HAP-1 (cell line): ENCODE measurements around the gene KCNJ10.
"Not testable (repeated sequence)": the region's sequence is repeated elsewhere in the genome, so short reads cannot be mapped to it uniquely, and the experiment has no call there.

Experiments
- DNase-seq, 2 experiments: peaks; one replicate each; pipeline ENCODE4 v3.0.0-alpha.2; 2016 to 2020; ENCODE audit warnings: low spot score in 2 of 2
- H3K27me3 ChIP-seq: fragments of 250-450 bp; sonication (Bioruptor Pico); 2 replicates; pipeline ENCODE4 v1.5.1; 2020; ENCODE audit warnings: low read depth, mild to moderate bottlenecking, moderate library complexity
- H3K36me3 ChIP-seq: fragments of 250-450 bp; sonication (Bioruptor Pico); replicated peaks from 2 replicates; pipeline ENCODE4 v1.5.1; 2020; ENCODE audit warnings: mild to moderate bottlenecking
- H3K4me1 ChIP-seq: fragments of 250-450 bp; sonication (Bioruptor Pico); 2 replicates; pipeline ENCODE4 v1.5.1; 2020; ENCODE audit warnings: mild to moderate bottlenecking
- H3K4me3 ChIP-seq: fragments of 250-450 bp; sonication (Bioruptor Pico); 2 replicates; pipeline ENCODE4 v1.5.1; 2020; ENCODE audit warnings: mild to moderate bottlenecking, moderate library complexity
- H3K9me3 ChIP-seq: fragments of 250-450 bp; sonication (Bioruptor Pico); 2 replicates; pipeline ENCODE4 v1.5.1; 2020; ENCODE audit warnings: mild to moderate bottlenecking, moderate library complexity
- in situ Hi-C: fragments of 300-500 bp; cut with MboI; formaldehyde crosslinking; loops from 3 replicates; pipeline ENCODE4 v1.14.3; 2020; ENCODE audit warnings: low sequenced_read_pairs, inconsistent platforms, mixed read lengths

Gene KCNJ10

DNA sequence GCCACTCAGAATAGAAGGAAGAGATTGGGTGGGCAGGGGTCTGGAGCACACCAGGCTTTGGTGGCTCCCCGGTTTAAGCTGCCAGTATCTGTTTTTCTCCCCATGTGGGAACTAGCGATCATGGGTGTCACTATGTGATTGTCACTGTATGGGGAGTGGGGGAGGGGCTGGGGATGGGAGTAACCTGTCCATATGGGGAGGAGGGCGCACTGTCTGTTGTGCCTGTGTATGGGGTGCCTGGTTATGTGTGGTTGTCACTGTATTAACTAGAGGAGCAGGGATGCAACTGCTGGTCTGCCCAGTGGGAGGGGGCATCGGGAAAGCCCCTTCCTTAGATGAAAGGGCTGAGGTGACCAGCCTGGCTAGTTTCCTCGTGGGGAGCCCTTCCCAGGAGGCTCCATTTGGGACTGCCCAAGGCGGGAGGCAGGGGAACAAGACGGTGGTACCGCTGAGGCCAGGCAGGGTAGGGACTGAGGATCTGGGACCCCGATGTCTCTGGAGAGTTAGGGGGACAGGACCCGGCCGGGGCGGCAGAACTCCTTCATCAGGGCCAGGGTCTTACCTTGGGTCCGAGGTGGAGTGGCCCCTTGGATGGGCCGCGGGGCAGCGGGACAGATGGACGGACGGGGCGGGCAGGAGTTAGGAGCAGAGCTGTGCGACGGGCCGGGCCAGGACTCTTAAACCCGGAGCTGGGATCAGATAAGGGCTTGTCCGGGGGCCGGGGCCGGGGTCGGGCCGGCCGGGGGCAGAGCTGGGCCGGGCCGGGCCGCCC is at the start of gene KCNJ10:
KCNJ10 (minus strand) TSS at position 701 of the 772 bp plus-strand sequence. CDS start 27,628 bp downstream, outside the sequence.
- Histone ChIP-seq H3K4me1 (peaks cover 5% of the 10 kb centered on the region; the same call in 1 of the 2 replicates), H3K9me3 (no peaks in the 10 kb centered on the region), H3K27me3 (peaks cover 2% of the 10 kb centered on the region; the same call in 1 of the 2 replicates), H3K36me3 (no peaks in the 10 kb centered on the region), H3K4me3 (peak within 1 kb of the TSS; percentile 37)
- no peak for DNase-seq
- in situ Hi-C loops: no loop called here

DNA sequence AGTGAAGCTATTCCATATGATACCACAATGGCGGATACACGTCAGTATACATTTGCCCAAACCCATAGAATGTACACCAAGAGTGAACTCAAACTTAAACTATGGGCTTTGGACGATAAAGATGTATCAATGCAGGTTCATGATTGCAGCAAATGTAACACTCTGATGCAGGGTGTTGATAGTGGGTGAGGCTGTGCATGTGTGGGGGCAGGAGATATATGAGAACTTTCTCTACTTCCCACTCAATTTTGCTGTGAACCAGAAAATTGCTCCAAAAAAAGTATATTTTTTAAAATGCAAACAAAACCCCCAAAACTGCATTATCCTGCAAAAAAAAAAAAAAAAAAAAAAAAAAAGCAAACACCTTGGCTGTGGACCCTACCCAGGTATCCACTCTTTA is 49.0 kb upstream of the KCNJ10 start:
- Histone ChIP-seq H3K4me1 (no peaks in the 10 kb centered on the region), H3K36me3 (no peaks in the 10 kb centered on the region), H3K4me3 (no peak overlapping the region), H3K27me3 (no peaks in the 10 kb centered on the region), H3K9me3 (no peaks in the 10 kb centered on the region)
- DNase-seq: no peak
- in situ Hi-C loops: no loop called here

DNA sequence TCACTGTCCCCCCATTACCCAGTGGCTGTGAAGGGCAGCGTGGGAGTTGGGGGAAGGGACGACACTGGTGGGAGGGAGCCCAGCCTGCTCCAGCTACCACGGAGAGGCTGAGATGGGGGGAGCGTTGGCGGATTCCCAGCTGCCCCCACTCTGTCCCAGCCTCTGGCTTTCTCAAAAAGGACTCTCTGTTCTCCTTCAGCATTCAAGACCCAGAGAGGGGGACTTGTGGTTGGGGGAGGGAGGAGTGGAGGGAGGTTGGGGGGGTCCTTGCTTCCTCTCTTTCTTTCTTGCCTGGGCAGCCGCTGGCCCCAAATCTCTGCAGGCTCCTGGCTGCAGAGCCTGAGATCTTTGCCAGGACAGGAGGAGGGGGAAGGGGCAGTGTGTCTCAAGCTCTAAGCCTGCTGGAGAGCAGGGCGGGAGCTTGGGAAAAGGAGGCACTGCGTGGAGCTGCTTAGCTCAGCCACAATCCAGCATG is 47.8 kb upstream of the KCNJ10 start:
- DNase-seq: no peak
- Histone ChIP-seq H3K9me3 (no peaks in the 10 kb centered on the region), H3K36me3 (no peaks in the 10 kb centered on the region), H3K4me1 (no peaks in the 10 kb centered on the region), H3K4me3 (no peak overlapping the region), H3K27me3 (no peaks in the 10 kb centered on the region)
- in situ Hi-C loops: no loop called here

DNA sequence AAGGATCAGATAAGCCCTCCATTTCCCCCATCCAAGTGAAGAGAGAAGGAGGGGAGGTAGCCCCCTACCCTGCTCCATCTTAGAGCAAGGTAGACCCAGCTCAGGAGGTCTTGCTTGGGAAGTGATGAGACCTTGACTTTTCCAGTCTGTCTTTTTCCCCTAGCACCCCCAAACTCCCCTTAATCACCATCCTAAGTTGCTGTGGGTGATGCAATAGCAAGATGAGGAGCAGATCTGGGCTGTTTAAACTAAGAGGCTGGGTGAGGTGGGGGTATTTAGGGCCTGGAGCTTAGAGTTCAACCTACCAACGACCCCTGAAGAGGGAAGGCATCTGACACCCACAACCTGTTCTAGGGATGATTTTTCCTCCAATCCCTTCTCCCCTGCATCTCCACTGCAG is 47.3 kb upstream of the KCNJ10 start:
- in situ Hi-C loops: no loop called here
- Histone ChIP-seq H3K4me1 (no peaks in the 10 kb centered on the region), H3K27me3 (no peaks in the 10 kb centered on the region), H3K36me3 (no peaks in the 10 kb centered on the region), H3K9me3 (no peaks in the 10 kb centered on the region), H3K4me3 (no peak overlapping the region)
- no peak for DNase-seq

DNA sequence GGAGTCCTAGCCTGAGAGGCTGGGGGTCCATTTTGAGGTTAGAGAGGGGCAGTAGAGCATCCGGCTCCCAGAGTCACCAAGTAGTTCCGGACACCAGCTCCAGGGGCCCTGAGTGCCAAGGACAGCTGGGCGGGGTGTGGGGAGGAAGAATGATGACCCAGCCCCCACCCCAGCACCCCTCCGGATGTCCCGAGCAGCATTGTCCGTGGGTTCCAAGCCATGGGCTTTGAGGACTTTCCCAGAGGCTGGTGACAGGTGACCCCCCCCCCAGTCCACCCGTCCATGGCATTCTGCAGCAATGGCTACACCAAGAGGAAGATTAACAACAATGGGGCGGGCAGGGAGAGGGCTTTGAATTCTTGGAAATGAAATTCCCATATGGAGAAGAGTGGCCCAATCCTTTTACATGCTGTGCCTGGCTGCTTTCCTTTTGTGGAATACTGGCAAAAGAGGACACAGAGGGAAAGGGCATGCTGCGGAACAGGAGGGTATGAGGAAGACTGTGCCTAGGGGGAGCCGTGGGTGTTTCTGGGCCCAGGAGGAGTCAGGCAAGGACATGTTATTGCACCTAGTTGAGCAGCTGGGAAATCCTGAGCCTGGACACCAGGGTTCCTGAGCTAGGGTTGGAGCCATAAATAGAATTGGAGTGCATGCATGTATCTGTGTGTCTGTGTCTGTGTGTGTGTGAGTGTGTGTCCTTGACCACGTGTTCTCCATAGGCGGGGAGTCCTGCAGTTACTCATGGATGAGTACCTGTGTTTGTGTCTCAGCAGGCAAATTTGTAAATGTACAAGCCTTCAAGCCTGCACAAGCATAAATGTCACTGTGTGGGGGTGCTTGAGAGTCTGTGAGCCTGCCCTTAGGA is 46.6 kb upstream of the KCNJ10 start:
- no peak for DNase-seq
- H3K4me3 ChIP-seq: no peak overlapping the region
- no peaks in the 10 kb centered on the region for H3K27me3 ChIP-seq
- H3K9me3 ChIP-seq: no peaks in the 10 kb centered on the region
- no peaks in the 10 kb centered on the region for H3K36me3 ChIP-seq
- in situ Hi-C loops: no loop called here
- no peaks in the 10 kb centered on the region for H3K4me1 ChIP-seq

DNA sequence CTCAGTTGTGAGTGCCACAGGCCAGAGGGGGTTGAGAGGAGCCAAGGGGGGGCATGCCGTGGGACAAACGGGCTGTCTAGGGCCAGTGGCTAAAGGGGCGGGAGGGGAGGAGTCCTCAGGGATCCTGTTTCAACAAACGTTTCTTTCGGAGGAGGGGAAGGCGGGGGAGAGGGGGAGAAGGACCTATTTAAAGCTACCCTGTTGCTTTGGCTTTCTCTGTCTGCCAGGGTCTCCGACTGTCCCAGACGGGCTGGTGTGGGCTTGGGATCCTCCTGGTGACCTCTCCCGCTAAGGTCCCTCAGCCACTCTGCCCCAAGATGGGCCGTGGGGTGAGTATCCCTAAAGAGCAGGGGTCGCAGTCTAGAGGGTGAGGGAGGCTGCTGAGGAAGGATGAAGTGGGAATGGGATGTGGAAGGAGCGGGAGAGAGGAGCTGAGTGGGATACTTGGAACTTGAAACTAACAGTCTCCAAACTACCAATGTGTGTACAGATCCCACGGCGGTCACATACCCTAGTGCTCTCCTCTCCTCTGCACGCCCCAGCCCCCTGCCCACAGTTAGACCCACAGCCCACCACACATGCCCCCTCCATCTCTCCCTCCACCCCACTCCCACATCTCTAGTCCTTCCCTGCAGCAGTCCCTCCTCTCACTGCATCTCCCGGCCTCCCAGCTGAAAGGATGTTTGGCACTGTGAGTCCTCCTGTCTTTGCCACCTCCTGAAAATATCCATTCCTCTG is 45.8 kb upstream of the KCNJ10 start, which contains the start of gene ATP1A2:
ATP1A2 (plus strand) TSS at position 215 of the 738 bp plus-strand sequence; CDS start at position 318, 103 bp downstream.
- Histone ChIP-seq H3K4me1 (no peaks in the 10 kb centered on the region), H3K4me3 (no peak within 1 kb of the TSS), H3K9me3 (no peaks in the 10 kb centered on the region), H3K27me3 (no peaks in the 10 kb centered on the region), H3K36me3 (no peaks in the 10 kb centered on the region)
- DNase-seq: no peak
- in situ Hi-C loops: no loop called here

DNA sequence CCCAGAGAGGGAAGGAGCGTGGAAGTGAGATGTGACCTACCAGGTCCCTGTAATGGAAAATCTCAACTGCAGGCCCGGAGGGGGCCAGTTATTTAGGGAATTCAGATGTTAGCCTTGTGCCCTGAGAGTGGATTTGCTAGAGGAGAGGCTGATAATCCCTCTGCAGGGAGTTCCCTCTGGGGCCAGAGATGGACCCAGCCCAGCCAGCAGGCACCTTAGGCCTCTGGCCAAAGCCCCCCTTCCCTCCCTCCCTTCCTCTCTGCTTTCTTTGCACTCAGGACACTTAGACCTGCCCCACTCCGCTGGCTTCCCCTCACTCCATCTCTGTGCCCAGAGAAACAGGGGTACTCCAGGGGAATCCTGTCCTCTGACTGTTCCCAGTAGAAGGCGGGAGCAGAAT is 44.1 kb upstream of the KCNJ10 start:
- no peaks in the 10 kb centered on the region for H3K4me1 ChIP-seq
- in situ Hi-C loops: no loop called here
- H3K27me3 ChIP-seq: no peaks in the 10 kb centered on the region
- no peaks in the 10 kb centered on the region for H3K36me3 ChIP-seq
- H3K9me3 ChIP-seq: no peaks in the 10 kb centered on the region
- DNase-seq: no peak
- H3K4me3 ChIP-seq: no peak overlapping the region

DNA sequence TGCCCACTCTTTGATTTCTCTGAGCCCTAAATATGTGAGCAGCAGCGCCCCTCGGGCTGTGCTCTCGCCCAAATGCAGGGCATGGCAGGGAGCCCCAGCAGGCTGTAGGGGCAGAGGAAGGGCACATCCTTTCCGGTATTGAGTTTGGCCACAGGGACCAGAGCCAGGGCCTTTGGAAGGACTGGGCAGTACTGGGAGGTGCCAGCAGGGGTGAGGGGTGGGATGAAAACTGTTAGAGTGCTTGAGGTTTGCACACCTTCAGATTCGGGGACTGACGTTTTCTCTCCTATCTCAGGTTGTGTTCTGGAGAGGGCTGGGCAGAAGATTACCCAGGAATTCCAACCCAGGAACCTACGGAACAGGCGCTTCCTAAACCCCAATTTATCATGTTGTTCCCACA is 43.4 kb upstream of the KCNJ10 start:
- Histone ChIP-seq H3K4me3 (no peak overlapping the region), H3K27me3 (no peaks in the 10 kb centered on the region), H3K9me3 (no peaks in the 10 kb centered on the region), H3K4me1 (no peaks in the 10 kb centered on the region), H3K36me3 (no peaks in the 10 kb centered on the region)
- no peak for DNase-seq
- in situ Hi-C loops: no loop called here

DNA sequence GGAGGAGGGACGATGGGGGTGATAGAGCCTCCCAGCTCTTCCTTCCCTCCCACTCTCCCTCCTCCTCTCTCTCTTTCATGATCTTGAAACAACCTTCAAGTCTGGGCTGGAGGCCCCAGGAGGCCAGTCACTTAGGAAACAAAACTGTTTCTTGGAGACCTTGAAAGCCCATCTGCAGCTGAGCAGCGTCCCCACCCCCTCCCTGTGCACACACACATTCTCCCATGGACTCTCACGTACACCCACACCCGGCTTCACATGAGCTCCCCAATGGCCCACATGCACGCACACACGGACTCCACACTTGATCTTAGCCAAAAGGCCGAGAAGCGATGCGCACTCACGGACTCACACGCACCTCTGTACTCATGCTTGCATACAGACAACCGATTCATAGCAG is 42.4 kb upstream of the KCNJ10 start:
- in situ Hi-C loops: no loop called here
- DNase-seq: no peak
- Histone ChIP-seq H3K9me3 (no peaks in the 10 kb centered on the region), H3K36me3 (no peaks in the 10 kb centered on the region), H3K4me3 (no peak overlapping the region), H3K4me1 (no peaks in the 10 kb centered on the region), H3K27me3 (no peaks in the 10 kb centered on the region)

DNA sequence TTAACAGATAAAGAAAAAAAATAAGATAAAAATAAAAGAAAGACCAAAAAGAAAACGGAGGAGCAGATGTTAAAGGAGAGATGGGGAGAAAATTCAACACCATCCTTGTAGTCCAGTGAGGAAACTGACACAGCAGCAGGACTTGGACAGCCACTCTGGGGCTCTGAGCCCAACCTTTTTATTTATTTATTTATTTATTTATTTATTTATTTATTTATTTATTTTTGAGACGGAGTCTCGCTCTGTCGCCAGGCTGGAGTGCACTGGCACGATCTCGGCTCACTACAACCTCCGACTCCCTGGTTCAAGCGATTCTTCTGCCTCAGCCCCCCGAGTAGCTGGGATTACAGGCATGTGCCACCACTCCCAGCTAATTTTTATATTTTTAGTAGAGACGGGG is 41.5 kb upstream of the KCNJ10 start:
- not testable (repeated sequence) for H3K4me1 ChIP-seq, H3K36me3 ChIP-seq, DNase-seq

DNA sequence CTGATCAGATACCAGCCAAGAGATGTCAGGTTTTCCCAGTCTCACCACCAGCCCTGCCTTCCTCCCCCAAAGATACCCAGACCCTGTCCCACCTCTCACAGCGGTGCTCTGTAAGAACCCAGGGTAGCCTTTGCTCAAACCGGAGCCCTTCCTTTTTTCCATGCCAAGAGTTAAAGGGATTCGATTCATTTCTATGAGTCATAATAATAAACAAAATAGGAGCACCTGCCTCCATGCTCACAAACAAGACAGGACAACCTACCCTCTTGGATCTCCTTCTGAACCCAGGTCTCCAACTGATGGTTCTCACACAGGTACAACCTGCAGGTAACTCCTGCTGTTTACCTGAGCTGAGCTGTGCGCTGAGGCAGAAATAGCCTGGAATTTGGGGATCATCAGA is 39.7 kb upstream of the KCNJ10 start:
- H3K36me3 ChIP-seq: no peaks in the 10 kb centered on the region
- H3K4me1 ChIP-seq: no peaks in the 10 kb centered on the region
- H3K27me3 ChIP-seq: no peaks in the 10 kb centered on the region
- H3K4me3 ChIP-seq: no peak overlapping the region
- in situ Hi-C loops: loop anchor here (5.0 to 10.0 kb wide), 2 partner anchors 135 to 268 kb away; no protein-coding TSS in a partner anchor
- DNase-seq: no peak
- no peaks in the 10 kb centered on the region for H3K9me3 ChIP-seq

More for the DNA sequence above, 41.5 kb upstream of the KCNJ10 start:
- H3K4me3 ChIP-seq, H3K9me3 ChIP-seq, H3K27me3 ChIP-seq, in situ Hi-C loops: not testable (repeated sequence)

DNA sequence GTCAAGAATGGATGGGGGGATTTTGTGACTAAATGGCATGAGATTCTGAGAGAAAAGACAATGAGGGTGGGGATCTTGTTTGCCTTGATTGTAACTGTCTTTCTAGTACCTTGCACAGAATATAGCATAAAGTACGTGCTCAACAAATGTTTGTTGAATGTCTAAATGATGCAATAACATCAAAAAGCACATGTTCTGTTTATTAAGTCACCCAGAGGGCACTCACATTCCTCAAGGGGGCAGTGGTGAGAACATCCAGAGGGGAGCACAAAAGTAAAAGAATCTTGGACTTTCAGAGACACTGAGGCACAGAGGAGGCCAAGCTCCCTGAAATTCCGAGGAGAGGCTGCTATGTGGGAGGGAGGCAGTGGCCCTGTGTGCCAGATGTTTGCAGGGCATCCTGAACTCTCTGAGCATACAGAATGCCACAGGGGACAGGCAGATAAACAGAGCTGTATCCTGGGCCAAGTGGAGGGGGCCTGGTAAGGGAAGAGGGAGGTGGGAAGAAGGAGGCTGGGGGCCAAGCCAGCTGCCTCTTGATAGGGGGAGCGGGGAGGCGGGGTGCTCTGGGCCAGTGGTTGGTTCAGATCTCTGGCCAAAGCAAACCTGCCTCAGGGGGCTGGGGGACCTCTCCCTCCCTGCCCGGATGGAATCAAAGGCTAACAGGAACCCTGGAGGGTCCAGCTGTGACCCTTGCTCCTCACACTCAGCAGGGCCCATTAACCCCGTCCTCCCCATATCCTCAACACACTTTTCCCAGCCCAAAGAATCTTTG is 39.1 kb upstream of the KCNJ10 start:
- in situ Hi-C loops: loop anchor here (5.0 to 10.0 kb wide), 2 partner anchors 136 to 268 kb away; no protein-coding TSS in a partner anchor
- Histone ChIP-seq H3K36me3 (no peaks in the 10 kb centered on the region), H3K4me3 (no peak overlapping the region), H3K4me1 (no peaks in the 10 kb centered on the region), H3K9me3 (no peaks in the 10 kb centered on the region), H3K27me3 (no peaks in the 10 kb centered on the region)
- peak in 1 of 2 experiments; percentile 53 for DNase-seq

DNA sequence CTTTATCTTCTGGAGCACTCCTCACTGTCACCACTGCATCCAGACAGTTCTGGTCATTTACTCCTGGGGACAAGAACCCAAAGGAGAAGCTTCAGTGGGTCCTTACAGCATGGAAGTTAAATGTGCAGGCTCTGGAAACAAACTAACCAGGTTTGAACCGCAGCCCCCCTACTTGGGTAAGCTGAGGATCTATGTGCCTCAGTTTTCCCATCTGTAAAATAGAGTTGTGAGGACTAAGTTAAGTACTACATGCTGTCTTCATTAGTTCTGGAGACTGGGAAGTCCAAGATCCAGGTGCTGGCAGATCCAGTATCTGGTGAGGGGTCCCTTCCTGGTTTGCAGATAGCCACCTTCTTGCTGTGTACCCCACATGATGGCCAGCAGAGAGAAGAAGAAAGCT is 37.6 kb upstream of the KCNJ10 start:
- in situ Hi-C loops: loop anchor here (5.0 to 10.0 kb wide), 2 partner anchors 137 to 270 kb away; no protein-coding TSS in a partner anchor
- Histone ChIP-seq H3K9me3 (no peaks in the 10 kb centered on the region), H3K36me3 (no peaks in the 10 kb centered on the region), H3K27me3 (no peaks in the 10 kb centered on the region), H3K4me3 (no peak overlapping the region), H3K4me1 (no peaks in the 10 kb centered on the region)
- DNase-seq: no peak
